GM21528 (cell line): ENCODE measurements around the gene NT5DC3.

Experiments used
- ATAC-seq: cut with Tn5 transposase; IDR thresholded peaks from one replicate; pipeline ENCODE4 v1.9.1; 2021; ENCODE audit warnings: mild to moderate bottlenecking, moderate library complexity; ENCODE audit not compliant: unreplicated experiment, low FRiP score

Gene NT5DC3

GRCh38 chr12:103785243-103786031, 55.6 kb downstream of the NT5DC3 start:
- no peak for ATAC-seq

- ATAC-seq, result no peak
Observed at GRCh38 chr12:103783744-103784664, 57.0 kb downstream of the NT5DC3 start.

DNA sequence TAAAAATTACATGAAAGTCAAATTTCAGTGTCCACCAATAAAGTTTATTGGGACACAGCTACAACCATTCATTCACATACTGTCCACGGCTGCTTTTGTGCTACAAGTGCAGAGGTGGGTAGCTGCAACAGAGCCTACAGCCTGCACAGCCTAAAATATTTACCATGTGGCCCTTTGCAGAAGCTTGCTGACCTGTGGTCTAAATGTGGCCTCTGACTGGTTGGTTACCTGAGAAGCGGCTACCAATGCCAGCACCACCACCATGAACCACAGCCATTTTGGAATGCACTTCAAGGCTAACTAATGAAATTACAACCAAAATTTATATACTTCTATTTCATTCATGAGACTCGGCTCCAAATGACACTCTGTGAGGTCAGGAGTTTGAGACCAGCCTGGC, 58.6 kb downstream of the NT5DC3 start:
- ATAC-seq, result no peak

DNA sequence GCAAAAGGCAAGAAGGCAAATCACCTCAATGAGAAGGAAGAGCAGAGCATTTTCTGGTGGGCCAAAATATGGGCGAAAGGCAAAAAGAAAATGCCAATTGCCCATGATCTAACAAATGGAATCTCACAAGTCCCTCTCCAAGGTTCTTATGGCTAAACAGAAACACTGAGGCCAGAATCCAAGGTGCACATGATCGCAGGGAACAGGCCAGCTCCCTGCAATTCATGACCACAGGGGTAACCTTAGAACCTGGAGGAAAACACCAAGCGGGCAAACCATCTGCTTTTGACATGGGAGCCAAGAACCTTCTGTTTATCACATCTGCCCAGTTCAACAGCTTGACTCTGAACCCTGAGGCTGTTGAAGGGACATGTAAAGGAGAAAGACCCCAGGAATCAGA, 60.0 kb downstream of the NT5DC3 start:
- no peak for ATAC-seq

DNA sequence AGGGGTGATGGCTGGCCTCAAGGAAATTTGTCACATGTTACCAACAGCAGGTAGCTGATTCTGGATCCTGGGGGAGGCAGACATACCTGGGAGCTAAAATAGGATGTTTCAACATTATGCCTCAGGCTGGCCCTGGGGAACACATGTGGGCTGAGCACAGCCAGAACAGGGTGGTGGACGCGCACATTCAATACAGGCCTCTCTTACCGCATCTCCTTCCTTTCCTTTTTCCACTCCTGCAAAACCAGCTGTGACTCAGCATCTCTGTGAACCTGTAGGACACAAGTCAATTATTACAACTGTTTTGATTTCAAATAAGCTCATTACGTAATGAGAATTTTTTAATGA, 61.0 kb downstream of the NT5DC3 start:
- no peak for ATAC-seq

- no peak for ATAC-seq
Observed at GRCh38 chr12:103779410-103780092, 61.5 kb downstream of the NT5DC3 start.

DNA sequence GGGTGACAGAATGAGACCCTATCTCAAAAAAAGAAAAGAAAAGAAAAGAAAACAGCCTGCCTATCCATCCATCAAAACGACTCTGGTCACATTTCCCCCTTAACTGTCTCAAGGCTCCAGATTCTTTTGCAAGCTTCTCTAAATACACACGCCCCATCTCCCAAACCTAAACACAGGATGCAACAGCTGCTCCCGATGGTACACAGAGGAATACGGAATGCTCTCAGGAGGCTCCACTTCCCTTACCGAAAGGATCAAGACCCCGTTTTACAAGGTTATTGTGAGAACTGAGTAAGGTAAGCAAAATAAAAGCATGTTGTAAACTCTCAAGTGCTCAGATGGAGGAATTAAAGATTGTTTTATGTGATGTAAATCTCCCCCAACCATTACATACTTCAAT, 62.3 kb downstream of the NT5DC3 start:
- ATAC-seq, result no peak

DNA sequence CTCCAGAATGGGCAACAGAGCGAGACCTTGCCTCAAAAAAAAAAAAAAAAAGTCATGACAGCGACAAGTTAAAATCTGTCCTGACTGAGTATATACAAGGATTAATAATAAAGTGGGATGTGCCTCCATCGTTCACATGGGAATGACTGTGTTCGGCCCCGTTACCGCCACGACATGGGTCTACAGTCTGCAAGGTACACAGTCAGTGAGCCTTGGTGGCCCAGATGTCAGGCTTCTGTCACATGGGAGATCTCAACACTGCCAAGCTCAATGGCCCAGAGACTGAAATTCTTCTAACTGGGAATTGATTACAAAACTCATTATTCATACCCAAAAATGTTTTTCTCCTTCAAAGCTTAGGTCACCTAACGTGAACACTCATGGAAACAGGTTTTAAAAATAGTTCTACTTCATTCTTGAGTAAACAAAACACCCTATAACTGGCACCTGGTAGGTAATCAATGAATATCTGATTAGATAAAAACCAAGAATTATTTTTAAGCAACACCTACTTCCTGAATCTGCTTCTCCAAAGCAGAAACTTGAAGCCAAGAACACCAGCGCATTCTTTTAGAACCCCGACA, 66.0 kb downstream of the NT5DC3 start:
- no peak for ATAC-seq

GRCh38 chr12:103773109-103773910, 67.7 kb downstream of the NT5DC3 start:
- no peak for ATAC-seq

DNA sequence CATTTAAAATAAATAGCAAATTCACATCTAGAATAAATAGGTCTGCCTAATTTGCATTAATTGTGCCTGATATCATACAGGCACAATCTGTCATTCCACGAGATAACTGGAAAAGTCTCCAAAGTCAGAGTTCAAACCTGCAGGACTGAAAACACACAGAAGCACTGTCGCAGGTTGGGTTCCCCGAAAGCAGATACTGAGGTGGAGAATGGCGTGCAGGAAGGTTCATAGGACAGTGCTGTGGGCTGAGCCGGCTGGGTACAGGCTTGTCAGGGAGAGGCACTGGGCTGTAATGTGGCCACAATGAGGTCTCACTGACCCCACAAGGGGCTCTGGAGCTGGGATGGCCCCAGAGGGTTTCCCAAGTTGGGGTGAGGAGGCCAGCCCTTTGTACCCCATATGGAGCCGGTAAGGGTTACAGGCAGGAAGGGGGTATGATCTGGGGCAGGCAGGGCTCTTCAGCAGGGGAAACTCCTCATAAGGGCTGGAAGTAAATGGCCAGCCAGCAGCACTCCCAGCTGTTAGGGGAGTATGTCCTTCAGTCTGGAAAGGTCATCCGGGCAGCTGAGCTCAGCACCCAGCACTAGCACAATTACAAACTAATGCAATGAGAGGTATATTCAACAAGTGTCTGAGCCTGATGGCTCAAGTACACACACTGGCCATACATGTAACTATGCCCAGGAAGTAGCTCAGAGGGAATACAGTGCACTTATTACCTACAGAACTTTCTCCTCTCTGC, 68.5 kb downstream of the NT5DC3 start:
- no peak for ATAC-seq

DNA sequence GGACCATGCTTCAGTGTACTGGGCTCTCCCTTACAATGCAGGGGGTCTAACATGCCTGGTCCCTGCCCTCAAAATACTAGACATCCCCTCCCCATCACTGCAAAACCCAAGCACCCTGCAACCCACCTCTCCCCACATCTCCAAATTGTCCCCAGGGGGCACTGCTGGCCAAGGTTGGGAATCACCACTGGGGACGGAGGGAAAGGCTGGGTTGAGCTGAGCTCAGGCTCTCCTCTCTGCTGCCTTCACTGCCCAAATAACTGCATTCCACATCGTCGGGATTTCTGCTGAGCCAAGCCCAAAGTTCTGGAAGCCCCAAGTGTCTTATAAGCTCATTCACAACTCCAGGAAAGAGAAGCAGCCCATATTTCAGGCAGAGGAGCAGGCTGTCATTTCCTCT, 69.6 kb downstream of the NT5DC3 start:
- no peak for ATAC-seq

DNA sequence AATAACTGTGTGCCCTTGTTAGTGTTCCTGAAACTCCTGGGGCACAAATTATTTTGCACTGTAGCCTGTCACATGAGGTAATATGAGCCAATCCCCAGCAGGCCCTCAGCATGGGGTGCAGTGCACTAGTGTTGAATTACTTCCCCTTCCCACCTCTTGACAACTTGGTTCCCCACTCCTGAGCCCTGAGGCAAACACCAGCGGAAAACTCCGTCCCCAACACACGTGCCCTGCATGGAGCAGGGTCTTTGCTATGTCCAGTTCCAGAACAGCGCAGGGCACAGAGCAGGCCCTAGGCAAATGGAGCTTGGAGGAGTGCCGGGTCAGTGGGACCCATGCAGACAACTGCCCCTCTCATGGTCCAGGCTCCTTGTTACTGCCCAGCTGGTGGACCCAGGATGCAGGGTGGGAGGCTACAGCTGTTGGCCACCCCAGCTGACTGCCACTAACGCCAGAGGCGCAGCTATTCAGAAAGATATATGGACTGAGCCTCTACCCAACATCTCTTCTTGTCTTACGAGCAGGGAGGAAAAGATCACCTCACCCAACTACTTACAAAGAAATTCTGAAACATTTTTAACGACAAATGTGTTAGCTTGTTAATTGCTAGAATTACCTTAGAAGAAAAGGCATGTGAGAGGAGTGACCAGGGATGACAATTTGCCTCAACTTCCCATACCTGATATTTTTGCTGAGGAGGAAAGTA, 71.6 kb downstream of the NT5DC3 start:
- no peak for ATAC-seq

- no peak for ATAC-seq
Observed at GRCh38 chr12:103768467-103769123, 72.4 kb downstream of the NT5DC3 start.

DNA sequence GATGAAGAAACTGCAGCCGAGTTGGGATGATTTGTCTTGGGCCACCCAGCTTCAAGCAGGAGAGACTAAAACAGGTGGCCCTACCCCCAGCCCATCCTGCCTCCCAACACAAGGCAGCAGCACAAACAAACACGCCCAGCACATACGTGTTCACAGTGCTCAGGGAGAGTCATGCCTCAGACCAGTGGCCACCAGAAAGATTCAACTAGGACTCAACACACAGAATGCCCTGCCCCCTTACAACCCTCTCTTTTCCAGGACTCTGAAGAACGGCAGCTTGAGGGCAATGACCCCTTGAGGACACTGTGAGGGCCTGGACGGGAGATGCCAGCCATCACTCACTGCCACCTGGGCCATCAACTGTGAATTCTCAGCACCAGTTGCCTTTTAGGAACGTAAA, 75.0 kb downstream of the NT5DC3 start:
- no peak for ATAC-seq

DNA sequence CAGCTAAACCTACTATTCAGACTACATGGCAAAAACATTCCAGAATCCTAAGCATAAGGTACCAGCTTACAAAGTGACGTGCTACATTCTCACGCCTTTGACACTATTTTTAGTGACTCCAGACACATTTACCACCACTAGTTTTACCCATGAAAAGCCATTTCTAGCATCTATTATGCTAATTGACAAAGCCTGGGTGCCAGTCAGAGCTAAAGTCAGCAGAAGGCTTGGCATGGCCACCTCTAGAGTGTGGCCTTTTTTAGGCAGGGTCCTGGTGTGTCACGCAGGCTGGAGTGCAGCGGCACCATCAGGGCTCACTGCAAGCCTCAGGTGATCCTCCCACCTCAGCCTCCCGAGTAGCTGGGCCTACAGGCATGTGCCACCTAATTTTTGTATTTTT, 75.7 kb downstream of the NT5DC3 start:
- ATAC-seq, result no peak

- no peak for ATAC-seq
Observed at GRCh38 chr12:103762473-103762872, 78.6 kb downstream of the NT5DC3 start.

GRCh38 chr12:103758310-103759089, 82.5 kb downstream of the NT5DC3 start:
- ATAC-seq, result no peak
